GM21576 (cell line): ENCODE results near the gene MAP3K3.

Experiments used
- ATAC-seq: cut with Tn5 transposase; IDR thresholded peaks from one replicate; pipeline ENCODE4 v1.9.1; 2021; ENCODE audit warnings: mild to moderate bottlenecking, moderate library complexity; ENCODE audit not compliant: unreplicated experiment

Gene MAP3K3

DNA sequence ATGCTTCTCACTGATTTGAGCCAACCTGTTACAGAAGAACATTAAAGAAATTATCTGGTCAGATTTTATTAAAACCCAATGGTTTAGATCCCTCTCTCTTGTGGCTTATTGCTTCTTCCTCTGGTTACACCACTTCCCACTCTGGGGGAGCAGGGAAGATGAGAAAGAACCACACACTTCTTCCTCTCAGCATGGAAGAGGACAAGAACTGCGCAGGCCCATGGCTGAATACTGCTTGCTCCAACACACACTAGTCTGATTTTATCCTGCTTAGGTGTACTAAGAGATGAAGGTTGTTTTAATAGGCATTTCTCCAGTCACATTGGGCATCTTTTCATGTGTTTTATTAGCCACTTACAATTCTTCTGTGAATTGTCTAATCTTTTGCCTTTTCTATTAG is 27.6 kb downstream of the MAP3K3 start:
- no peak for ATAC-seq

GRCh38 chr17:63652106-63652505 is 29.9 kb downstream of the MAP3K3 start:
- no peak for ATAC-seq

DNA sequence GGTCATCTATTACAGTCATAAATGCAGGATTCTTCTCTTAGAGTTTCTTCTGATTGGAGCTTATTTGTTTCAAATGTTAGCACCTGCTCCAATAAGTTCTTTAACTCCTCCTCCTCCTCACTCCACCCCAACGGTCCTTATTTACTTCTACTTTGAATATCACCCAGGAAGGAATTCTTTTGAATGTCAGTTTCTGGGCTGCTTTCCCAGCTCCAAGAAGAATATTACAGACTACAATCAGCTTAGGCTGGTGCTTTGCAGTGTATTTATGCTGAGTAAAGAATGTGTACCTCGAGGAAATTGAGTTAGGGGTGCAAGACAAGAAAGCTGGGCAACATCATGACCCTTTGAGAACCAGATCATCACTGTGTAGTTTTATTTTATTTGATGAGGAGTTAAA is 30.8 kb downstream of the MAP3K3 start:
- no peak for ATAC-seq

- ATAC-seq = no peak
Observed at GRCh38 chr17:63657786-63658185, 35.6 kb downstream of the MAP3K3 start.

DNA sequence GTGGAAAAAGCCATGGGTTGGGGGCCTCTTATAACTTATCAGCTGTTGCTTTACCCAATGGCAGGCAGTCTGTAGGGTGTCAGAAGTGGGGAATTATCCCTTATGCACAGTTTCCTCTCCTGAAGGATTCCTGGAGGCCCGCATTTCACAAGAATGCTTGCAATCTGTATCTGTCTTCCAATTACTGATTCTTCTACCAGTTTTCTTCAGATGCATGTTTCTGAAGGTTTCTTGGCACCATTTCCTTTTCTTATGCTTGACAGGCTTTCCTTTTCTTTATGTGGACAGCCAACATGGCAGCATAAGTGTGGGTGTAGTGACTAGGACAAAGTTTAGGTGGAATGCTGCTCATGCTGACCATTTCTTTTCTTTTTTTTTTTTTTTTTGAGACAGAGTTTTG is 36.1 kb downstream of the MAP3K3 start:
- no peak for ATAC-seq

- no peak for ATAC-seq
Observed at GRCh38 chr17:63659850-63660249, 37.6 kb downstream of the MAP3K3 start.

DNA sequence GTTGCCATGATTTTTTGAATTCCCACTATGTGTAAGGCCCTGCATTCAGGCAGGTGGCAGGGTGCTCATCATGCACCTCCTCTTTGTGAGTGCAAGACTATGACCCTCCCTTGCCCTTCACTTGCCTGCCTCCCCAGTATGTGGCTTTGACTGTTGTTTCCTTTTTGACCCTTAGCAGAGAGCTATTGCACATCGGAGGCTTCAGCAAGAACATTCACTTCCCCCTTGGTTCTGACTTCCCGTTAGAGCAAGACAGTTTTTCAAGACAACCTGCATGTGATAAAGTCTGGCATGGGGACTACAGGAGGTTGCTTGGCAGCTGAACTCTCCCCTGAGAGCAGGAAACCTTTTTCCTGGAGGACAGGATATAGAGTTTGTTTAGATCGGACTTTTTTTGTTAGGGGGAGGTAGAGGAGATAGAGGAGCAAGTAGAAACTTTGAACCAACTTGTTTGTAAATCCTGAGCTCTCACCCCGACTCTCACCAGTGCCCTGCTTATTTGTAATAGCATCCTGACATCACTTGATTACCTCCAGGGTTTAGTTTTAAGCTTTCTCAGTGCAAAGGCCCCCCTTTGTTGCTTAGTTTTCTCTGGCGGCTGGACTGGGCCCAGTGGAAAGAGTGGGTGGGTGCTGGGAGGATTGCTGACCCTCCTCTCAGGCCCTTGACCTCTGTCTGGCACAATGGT is 43.5 kb downstream of the MAP3K3 start:
- no peak for ATAC-seq

DNA sequence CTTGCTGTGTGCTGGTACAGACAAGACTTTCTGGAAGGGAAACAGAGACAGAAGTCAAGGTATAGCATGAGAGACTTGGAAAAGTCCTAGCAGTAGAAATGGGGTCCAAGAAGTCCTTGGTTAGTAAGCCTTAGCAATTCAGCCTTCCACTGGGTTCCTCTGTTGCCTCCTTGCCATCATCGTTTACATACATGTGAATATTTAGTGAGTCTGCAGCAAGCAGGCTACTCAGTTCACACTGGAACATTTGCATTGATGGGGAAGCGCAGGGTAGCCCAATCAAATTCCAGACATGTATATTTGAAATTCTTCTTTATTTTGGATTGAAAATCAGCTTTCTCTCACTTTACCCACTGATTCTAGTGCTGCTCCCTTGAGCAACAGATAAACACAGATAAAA is 50.6 kb downstream of the MAP3K3 start:
- ATAC-seq = no peak

DNA sequence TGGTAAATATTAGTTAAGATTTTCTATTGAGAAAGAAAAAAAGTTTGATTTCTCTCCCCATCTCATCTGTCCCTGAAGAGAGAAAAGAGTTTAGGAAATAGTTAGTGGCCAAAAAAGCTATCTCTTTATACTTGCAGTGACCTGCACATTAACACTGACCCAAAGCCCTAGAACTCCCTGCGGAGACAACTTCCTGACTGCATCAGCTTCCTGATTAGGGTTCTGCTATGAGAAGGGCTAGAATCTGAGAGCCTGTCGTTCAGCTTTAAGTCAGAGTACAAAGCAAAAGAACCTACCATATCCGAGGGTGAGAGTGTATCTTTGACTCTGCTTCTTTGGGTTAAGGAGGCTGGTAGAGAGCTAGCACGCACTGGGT is 53.0 kb downstream of the MAP3K3 start:
- ATAC-seq = no peak

- no peak for ATAC-seq
Observed at GRCh38 chr17:63675607-63676546, 53.7 kb downstream of the MAP3K3 start.

DNA sequence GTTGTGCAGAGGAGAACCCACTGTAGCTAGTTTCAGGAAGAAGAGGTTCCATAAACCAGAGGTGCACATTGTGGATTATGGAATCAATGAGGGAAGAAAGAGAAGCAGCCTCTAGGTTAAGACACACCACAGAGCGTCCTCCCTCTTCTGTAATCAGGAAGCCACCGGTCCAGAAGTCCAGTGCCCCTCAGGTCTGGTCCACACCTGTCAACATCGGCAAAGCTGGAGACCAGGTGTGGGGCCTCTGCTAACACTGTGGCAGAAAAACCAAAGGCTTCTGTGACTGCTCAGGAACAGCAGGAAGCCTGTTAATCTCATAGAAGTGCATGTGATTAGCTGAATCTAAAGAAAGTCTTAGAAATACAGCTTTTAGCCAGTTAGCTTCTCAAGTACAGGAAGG is 54.4 kb downstream of the MAP3K3 start:
- no peak for ATAC-seq

DNA sequence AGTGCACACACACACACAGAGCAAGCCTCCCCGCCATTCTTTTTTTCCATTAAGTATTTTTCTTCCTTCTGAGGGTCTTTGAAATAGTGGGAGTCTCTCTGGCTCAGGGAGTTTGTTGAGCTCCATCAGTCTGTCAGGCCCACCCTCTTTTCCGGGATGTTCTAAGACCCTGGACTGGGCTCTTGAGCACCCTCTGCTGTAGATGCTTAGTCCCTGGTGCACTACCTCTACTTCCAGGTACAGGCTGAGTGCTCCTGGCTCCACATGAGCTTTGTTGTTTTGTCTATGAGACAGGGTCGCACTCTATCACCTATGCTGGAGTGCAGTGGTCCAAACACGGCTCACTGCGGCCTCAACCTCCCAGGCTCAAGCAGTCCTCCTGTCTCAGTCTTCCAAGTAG is 57.0 kb downstream of the MAP3K3 start:
- no peak for ATAC-seq

GRCh38 chr17:63680700-63681099 is 58.5 kb downstream of the MAP3K3 start:
- ATAC-seq = no peak

GRCh38 chr17:63681530-63681929 is 59.3 kb downstream of the MAP3K3 start:
- ATAC-seq = no peak

DNA sequence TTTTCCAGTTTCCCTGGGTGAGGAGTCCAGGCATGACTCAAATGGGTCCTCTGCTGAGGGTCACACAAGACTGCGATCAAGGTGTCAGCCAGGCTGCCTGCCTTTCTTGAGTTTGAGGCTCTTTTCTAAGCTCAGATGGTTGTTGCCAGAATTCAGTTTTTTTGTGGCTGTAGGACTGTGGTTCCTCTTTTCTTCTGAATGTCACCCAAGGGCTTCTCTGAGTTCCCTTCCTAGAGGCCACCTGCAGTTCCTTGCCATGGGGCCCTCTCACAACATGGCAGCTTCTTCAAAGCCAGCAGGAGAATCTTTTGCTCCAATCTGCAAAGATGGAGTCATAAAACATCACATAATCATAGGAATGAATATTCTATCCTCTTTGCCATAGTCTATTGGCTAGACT is 60.2 kb downstream of the MAP3K3 start:
- no peak for ATAC-seq

DNA sequence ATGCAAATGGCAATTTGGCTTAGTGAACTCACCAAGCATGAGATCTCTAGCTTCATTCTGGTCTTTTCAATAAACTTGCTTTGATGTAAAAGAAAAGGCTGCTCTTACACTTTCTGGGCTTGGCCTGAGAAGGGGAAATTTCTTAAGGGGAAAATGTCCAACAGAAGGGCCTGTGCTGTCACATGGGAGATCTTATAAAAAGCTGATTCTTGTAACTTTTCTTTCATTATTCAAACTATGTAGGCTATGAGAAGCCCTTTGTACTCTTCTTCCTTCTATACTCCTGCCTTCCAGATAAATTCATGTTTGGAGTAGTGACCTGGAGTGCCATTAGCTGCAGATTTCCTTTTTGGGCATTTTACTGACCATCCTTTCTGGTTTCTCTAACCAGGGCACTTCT is 60.8 kb downstream of the MAP3K3 start:
- no peak for ATAC-seq

DNA sequence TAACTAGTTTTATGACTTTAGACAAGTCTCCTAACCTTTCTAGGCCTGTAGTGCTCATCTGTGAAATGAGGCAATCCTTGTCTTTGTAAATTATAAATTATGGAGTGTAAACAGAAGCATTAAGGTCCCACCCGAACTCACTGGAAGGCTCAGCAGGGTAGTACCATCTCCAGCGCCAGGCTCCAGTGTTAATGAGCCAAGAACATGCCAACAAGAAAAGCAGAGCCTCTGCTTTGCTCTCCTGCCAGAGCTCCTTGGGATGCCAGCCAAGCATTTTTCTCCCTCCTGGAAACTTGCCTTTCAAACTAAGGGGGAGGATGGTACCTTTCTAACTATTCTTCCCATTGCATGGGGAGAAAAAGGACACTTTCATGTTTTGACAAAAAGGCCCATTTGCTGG is 62.8 kb downstream of the MAP3K3 start:
- no peak for ATAC-seq

GRCh38 chr17:63685578-63685977 is 63.4 kb downstream of the MAP3K3 start:
- no peak for ATAC-seq

GRCh38 chr17:63686138-63686685 is 64.0 kb downstream of the MAP3K3 start:
- no peak for ATAC-seq

DNA sequence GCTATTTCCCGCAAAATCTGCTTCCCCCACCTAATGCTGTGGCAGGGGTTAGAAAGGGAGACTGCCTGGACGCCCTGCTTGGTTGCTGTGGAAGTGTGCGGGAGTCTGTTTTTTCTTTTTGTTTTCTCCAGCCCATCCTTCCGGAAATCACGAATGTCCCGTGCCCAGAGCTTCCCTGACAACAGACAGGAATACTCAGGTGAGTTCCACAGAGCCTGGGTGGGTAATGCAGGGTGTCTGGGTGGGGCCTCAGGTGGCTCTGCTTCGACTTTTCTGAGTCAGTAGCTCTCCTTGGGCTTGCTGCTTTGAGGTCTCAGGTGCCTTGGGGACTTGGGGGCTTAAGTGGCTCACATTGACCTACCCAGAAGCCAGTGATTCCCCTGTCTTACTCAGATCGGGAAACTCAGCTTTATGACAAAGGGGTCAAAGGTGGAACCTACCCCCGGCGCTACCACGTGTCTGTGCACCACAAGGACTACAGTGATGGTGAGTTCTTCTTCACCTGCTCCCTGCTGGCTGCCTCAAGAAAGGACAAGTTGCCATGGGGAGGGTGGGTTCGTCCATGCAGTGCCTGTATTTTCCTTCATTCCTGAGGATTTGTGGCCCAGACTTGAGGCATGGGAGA is 66.3 kb downstream of the MAP3K3 start:
- ATAC-seq = no peak

DNA sequence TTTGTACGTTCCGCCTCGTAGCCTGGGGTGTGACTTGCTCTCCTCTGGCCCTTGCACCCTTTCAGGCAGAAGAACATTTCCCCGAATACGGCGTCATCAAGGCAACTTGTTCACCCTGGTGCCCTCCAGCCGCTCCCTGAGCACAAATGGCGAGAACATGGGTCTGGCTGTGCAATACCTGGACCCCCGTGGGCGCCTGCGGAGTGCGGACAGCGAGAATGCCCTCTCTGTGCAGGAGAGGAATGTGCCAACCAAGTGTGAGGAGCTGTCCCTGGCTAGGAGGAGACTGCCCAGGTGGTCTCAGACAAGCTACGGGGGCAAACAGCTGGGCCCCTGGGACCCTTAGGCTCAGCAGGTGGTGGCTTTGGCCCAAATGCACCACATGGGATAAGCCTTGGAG is 67.3 kb downstream of the MAP3K3 start:
- ATAC-seq = no peak
